ENCODE data around the gene CCDC141.

CCDC141 gene

DNA sequence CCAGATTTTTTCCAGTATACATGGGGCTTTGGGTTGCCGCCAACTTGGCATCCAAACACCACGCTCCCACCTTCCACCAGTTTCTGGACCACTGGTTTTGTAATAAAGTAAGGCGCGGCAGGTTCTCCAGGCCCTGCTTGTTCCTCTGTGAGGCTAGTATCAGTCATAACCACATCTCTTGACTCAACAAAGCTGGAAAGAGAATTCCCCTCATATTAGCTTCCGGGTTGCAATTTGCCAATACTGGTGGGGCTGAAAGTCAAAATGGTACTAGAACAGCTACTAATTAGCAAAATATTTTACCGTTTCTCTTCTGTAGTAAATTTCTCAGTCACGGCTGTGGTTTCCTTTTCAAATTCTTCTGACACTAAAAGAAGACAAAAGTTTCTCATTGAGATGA, 267.7 kb downstream of the CCDC141 start:
- TF ChIP-seq ESRRG (CRISPR knock-in tag; IDR thresholded peaks at IDR 0.05): no peak
- TF ChIP-seq, protein P1, sequence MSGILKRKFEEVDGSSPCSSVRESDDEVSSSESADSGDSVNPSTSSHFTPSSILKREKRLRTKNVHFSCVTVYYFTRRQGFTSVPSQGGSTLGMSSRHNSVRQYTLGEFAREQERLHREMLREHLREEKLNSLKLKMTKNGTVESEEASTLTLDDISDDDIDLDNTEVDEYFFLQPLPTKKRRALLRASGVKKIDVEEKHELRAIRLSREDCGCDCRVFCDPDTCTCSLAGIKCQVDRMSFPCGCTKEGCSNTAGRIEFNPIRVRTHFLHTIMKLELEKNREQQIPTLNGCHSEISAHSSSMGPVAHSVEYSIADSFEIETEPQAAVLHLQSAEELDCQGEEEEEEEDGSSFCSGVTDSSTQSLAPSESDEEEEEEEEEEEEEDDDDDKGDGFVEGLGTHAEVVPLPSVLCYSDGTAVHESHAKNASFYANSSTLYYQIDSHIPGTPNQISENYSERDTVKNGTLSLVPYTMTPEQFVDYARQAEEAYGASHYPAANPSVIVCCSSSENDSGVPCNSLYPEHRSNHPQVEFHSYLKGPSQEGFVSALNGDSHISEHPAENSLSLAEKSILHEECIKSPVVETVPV (CRISPR knock-in tag; IDR thresholded peaks at IDR 0.05): no peak
- no peak for TF ChIP-seq SNAI2 (CRISPR knock-in tag; IDR thresholded peaks at IDR 0.05)
- TF ChIP-seq RARB (CRISPR knock-in tag; IDR thresholded peaks at IDR 0.05): no peak
- no peak for TF ChIP-seq BACH2 (CRISPR knock-in tag; IDR thresholded peaks at IDR 0.05; ENCODE audit: borderline replicate concordance)
- ATAC-seq: no peak
